NCI-H2227 treated with DMSO at 0.1 percent for 48 hours (cell line): ENCODE results near the gene IL12A.

Experiments used
- DNase-seq: peaks from one replicate; lab custom pipeline; 2025; lab: John Stamatoyannopoulos, UW

Gene IL12A

DNA sequence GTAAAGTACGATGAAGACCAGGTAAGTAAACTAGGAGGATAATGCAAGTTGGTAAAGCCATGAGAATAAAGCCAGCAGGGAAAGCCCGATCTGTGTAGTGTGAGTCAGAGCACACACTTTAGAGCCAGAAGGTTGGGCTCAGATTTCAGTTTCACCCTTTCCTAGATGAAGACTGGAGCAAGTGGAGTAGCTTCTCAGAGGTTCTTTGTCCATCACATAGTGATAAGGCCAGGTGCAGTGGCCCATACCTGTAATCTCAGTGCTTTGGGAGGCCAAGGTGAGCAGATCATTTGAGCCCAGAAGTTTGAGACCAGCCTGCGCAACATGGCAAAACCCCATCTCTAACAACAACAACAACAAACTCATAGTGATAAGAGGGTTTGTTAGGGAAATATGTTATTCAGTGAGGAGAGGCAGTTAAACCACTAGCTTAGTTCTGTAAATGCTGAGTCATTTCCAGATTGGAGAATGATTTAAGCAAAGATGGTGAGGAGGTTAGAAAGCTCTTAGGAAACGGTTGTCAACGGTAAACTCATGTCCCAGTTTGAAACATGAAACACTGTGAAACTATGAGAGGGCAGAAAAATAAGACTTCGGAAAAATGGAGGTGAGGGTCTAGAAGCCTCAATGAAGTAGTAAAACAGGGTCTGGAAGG lies 39.0 kb downstream of the IL12A start:
- no peak for DNase-seq

DNA sequence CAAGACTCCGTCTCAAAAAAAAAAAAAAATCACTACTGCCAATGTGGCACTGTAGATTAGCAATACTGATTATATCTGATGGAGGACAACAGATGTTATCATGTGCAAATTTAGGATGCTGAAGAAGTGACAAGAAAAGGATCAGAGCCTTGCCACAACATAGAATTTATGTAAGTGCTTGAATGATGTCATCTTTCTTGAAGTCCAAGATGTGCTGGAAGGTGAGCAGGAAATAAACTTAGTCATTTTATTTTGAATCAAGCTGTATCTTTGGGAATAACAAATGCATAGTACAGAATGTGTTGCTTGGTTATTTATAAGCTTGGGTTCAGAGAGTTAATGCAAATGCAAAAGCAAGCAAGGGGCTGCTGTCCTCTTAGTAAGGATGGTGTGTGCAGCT lies 47.1 kb downstream of the IL12A start:
- DNase-seq: no peak

DNA sequence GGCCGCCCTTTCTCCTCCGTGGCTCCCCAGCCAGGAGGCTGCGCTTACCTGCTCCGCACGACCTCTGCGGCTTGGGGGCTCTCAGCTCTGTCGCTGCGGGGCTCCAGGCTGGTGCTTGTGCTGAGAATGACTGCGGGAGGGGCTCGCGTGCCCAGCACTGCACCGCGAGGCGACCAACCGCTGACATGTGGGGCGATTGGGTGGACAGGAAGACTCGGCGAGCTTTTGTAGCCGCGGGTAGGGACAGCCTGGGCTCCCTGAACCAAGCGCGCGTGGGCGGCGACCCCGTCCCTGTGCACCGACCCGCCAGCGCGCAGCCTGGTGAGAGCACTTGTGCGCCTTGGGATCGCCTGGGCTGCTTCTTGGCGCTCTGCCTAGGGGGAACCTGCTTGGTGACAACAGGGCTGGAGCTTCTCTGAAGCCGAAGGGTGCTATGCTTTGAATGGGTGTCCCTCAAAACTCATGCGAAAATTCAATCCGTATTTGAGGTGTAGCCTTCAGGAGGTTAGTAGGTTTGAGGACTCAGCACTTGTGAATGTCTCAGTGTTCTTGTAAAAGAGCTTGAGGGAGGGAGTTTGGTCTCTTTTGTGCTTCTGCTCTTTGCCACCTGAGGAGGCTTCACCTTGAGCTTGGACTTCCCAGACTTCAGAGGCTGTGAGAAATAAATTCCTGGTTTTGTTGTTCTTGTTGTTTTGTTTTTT lies 50.4 kb downstream of the IL12A start:
- no peak for DNase-seq

DNA sequence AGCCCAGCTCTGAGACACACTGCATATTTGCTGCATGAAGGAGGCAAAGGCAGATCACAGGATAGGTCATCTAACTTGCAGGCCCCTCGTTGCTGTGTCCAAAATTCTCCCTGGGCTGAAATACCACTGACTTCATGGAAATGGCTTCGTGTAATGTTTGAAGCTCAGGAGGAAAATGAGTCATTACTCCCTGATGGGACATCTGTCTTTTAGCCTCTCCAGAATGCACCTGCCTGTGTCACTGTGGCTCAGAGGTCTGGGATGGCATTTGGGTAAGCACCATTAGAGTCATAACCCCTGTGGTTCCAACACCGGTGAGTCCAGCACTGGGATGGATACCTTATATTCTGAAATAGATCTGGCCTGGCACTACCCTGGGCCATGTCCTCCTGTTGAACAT lies 51.5 kb downstream of the IL12A start:
- DNase-seq: no peak

DNA sequence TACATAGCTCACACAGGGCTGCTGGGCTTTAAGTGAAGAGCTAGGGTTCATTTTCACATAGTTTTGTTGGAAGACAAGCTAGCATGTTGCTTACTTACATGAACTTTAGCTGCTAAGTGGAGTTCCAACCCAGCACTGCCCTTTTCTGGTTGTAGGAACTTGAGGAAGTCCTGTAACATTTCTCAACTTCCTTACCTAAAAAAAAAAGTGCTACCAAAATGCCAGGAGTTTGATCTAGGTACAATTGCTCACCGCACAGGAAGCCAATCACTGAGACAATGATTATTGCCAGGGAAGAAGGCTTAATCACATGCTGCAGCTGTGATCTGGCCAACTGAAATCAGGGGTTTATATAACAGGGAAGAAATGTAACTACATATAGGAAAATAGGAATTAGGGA lies 52.8 kb downstream of the IL12A start:
- no peak for DNase-seq

DNA sequence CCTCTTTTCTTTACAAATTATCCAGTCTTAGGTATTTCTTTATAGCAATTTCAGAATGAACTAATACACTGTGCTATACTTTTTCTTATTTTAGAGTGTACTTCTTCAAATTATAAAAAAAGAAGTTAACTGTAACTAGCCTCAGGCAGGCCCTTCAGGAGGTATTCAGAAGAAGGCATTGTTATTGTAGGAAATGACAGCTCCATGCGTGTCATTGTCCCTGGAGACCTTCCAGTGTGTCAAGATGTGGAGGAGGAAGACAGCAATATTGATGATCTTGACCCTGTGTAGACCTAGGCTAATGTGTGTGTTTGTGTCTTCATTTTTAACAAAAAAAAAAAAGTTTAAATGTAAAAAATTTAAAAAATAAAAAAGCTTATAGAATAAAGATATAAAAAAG lies 55.5 kb downstream of the IL12A start:
- DNase-seq: no peak
